A673 (cell line): ENCODE data around the gene PLSCR1.

Source experiments
- CTCF ChIP-seq: fragments of 300-800, 200-600 bp; sonication (generic); conservative IDR thresholded peaks from 2 replicates; pipeline ENCODE4 v1.5.1; 2017; ENCODE audit warnings: low read depth, mild to moderate bottlenecking, antibody characterized with exemption, low read length, moderate library complexity, mixed read lengths
- EZH2 ChIP-seq: fragments of 200-600 bp; sonication (generic); IDR thresholded peaks from 2 replicates; pipeline ENCODE4 v1.6.1; 2017; ENCODE audit warnings: borderline replicate concordance, low read depth, mild to moderate bottlenecking, mixed read lengths, antibody characterized with exemption, low read length; ENCODE audit not compliant: poor library complexity, severe bottlenecking

- TF ChIP-seq CTCF, result no peak
- no peak for TF ChIP-seq EZH2
Measured at GRCh38 chr3:146575636-146576035, 31.2 kb upstream of the PLSCR1 start.
